ENCODE data around the gene IGFALS.

Gene IGFALS

DNA sequence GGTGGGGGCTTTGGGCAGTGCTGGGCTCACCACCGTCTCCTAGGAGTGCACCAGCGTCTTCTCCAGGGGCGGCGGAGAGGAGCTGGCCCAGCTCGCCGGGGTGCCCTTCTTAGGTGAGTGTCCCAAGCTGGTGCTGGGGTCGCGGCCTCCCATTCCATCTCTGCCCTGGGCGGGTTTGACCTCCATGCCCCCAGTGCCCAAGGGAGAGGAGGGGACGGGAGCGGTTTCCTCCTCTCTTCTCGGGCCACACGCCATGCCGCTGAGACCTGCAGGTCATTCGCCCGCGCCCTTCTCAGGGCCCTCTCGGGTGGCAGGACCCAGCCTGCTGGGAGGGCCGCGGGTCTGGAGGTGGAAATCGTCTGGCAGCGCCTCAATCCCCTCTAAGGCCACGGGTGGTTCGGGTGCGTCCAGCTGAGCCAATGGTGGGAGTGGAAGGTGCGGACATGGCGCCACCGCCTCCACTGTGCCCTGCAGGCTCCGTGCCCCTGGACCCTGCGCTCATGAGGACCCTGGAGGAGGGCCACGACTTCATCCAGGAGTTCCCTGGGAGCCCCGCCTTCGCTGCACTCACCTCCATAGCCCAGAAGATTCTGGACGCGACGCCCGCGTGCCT, 5.3 kb downstream of the IGFALS start:
- no peak for DNase-seq

DNA sequence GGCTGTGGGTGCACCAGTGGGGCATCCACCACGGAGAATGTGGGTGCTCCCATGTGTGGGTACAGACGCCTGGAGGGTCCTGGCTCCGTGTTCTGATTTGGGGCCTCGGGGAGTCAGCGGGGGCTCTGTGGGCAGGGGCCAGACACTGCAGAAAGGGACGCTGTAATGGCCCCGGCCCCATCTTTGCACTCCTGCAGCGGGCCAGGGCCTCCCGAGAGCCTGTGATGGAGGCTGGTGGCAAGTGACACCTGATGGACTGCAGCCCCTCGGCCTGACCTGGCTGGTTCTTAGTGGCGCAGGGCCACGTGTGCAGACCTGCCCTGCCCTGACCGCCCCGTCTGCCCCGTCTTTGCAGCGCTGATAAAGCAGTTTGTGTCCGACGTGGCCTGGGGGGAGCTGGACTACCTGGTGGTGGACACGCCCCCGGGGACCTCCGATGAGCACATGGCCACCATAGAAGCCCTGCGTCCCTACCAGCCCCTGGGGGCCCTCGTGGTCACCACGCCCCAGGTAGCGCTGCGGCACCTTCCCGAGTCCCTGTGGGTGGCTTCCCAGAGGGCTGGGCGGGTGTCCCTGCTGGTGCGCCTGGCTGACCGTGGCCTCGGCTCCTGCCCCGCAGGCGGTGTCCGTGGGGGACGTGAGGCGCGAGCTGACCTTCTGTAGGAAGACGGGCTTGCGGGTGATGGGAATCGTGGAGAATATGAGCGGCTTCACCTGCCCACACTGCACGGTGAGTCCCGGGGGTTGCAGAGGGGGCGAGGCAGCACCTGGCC, 6.0 kb downstream of the IGFALS start:
- DNase-seq: no peak

DNA sequence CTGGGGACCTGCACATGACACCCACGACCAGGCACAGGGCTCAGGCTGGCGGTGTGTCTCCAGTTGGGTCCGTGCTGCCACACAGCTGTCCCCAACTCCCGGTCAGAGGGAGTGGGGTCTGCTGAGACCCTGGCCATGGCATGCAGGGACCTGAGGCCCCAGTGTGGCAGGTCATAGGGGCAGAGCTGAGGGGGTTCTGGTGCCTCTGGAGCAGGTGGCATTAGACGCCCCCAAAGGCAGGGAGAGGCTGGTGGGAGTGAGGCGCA, 6.5 kb downstream of the IGFALS start:
- DNase-seq: no peak

DNA sequence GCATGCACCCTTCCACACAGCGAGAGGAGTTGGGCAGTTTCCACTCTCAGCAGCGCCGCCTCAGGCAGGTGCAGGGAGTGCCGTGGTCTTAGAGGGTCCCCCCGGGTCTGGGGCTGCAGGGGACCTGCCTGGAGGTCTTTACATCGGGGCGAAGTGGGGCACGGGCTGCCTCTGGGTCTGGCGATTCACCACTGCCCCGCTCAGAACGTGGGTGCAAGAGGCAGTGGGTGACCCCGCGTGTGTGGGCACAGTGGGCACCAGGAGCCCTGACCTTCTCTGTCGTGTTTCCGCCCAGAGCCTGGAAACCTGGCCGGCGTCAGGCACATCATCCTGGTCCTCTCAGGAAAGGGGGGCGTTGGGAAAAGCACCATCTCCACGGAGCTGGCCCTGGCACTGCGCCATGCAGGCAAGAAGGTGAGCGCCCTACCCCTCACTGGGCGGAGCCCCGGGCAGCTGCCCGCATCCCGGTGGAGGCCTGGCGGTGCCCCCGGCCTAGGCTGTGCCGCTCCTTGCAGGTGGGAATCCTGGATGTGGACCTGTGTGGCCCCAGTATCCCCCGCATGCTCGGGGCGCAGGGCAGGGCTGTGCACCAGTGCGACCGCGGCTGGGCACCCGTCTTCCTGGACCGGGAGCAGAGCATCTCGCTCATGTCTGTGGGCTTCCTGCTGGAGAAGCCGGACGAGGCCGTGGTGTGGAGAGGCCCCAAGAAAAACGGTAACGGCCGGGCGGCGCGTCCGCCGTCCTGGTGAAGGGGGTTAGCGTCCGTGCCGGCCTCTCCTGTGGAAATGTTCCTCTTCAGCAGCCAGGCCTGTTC, 7.1 kb downstream of the IGFALS start:
- DNase-seq: no peak

DNA sequence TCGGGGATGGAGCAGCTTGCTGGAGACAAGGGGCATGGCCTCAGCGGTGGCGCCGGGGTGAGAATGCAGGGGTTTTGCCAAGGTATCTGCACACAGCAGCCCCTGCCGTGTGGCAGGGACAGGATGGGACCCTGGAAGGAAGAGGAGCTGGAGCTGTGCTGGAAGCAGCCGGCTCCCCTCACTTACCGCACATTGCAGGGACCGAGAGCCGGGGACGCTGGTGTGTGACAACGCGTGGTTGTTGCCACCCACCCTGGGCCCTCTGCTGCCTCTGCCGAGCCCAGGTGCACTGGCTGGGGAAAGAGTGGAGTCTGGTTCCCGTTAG, 7.7 kb downstream of the IGFALS start:
- DNase-seq: no peak

DNA sequence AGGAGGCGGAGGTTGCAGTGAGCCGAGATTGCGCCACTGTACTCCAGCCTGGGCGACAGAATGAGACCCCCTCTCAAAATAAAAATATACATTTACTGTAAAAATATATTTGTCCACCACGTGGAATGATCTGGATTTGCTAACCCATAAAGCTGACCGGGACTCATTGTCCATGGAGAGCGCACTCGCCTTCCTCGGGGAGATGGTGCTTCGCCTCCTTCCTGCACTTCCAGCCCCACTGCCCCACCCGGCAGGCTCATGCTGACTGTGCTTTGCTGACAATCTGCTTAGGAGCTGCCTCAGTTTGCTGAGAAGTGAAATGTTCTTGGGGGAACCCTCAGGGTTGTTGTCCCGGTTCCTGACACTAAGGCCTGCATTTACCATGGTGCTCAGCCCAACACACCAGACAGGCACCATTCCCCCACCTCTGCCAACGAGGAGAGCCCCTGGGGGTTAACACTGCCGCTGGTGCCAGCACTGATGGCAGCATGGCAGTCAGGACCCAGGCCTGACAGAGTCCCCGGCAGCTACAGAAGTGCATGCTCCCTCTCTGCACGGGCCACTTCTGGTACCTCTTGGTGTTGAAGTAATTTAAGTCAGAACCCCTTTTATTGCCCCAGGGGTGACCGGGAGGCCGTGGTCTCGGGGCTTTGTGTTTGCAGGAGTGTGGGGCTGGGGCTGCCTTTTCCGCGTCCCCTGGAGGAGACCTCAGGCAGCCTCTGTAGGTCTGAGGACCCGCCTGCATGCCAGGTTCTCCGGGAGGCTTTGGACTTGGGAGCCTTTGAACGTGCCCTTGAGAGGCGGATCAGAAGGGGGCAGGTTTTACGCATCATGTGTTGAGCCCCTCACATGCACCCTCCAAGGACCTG, 8.3 kb downstream of the IGFALS start:
- DNase-seq: no peak

DNA sequence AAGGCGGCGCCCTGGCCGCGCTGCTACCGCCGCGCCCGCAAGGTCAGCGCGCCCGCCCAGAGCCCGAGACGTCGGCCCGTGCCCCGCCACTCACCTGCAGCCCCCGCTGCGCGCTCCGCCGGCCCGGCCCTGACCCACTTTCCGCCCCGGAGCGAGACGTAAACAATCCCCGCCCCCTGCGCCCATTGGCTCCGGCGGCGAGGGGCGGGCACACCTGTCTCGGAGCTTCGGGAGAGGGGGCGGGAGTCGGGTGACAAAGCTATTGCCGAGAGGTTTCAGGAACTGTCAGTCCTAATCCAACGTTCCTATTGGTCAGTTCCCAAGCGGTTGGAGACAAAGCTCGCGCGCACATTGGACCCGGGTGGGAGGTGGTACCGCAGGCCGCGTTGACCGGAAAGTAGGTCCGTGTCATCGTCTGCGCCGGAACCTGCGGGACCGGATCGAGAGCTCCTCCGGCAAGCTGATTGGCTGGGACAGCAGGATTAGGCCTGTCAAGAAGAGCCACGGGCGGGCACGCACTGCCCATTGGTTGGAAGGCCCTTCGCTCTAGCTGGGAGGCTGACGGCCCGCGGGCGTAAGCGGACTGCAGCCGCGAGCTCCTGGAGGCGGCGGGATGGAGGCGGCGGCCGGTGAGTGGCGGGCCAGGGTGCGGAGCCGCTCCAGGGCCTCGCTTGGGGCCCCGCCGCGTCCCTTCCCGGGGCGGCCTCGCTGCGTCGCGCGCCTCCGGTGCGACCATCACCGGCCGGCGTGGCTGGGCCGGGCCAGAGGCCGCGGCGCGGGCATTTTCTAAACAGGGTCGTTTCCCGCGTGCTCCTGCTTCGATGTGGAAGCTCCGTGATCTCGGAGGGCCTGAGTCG, 10.9 kb downstream of the IGFALS start, which contains the start of the genes NUBP2 and SPSB3:
Gene NUBP2 (plus strand): TSS at position 553 of the 857 bp plus-strand sequence. CDS start 61 bp downstream, at position 614.
Gene SPSB3 (minus strand): TSS at position 164 of the 857 bp plus-strand sequence. CDS start 1,088 bp downstream, outside the sequence.
- DNase-seq: peak; percentile 100

DNA sequence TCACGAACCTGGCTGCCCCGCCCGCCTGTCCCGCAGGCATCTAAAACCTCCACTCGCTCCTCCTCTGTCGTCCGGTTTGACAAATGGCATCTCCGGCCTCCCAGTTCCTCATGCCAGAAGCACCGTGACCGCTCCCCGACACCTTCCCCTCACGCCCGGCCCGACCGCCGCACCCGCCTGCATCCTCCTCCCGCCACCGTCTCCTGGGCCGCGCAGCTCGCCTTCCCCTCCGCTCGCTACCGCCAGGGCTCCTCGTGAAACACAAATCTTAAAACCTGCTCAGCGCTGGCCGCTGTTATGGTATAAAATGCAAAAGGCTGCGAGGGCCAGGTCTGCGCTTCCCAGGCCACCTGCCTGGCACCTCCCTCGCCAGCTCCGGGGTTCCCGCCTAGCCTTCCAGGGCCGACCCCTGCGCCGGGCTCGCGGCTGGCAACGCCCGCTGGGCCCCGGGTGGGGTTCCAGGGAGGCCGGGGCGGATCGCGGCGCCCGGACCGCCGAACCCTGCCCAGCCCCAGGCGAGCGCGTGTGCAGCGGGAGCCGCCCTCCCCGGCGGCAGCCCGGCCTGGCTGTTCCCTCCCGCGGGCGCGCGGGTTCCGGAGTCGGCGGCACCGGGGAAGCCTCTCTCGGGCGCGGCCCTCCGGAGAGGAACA, 11.6 kb downstream of the IGFALS start:
- DNase-seq: no peak

DNA sequence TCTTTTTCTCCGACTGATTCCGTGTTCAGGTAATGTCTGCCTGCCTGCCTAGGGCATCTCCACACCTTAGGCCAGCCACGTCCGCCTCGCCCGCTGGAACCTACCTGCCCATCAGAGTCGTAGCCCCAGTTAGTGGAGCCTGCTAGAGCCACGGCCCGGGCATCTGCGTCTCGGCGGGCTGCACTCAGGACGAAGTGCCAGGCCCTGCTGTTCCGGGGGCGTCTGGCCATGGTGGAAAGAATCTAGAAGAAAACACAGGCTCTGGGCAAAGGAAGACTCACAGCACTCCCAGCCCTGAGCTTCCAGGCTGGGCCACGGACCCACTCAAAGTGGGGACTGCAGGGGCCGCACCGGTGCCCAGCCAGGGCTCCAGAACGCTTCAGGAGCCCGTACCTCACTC, 12.3 kb downstream of the IGFALS start:
- DNase-seq: no peak

DNA sequence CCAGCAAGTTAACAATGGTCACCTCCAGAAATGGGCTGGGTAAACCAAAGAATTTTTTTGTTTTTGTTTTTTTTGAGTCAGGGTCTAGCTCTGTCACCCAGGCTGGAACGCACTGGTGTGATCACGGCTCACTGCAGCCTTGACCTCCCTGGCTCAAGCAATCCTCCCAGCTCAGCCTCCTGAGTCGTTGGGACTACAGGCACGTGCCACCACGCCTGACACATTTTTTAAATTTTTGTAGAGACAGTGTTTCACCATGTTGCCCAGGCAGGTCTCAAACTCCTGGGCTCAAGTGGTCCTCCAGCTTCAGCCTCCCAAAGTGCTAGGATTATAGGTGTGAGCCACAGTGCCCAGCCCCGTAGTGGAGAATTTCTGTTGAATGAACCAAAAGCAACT, 12.8 kb downstream of the IGFALS start:
- no peak for DNase-seq

DNA sequence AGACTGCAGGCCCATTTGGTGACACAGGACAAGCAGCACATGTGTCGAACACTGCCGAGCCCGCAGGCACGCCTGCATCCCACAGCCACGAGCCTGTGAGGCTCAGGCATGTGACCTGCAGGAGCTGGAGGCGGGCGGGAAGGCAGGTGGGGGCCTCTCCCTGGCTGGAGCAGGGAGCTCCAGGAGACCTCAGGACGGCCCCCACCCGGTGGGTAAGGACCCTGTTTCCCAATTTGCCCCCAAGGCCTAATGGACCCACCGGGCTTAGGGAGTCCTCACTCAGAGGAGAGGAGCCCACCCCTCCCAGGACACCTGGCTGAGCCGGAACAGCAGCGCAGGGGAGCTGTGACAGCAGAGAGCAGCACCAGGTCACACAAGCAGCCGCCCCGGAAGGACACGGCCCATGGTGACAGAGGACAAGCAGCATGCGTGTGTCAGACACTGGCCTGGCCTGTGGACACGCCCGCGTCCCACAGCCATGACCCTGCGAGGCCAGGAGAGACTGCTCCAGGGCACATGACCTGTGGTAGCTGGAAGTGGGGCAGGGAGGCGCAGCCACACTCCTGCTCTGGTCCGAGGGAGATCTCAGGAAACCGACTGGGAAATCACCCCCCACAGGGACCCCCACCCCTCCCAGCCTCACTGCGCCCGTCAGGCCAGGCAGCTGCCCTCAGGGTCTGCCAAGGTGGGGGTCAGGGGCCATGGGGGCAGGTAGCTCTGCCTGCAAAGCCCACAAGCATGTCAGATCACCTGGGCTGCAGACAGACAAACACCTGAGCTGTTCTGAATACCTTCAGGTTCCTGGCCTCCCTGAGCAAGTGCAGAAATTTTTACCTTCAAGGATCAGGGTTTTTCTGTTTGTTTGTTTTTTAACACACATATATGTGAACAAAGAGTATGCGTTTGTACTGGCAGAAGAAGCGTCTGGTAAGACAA, 13.5 kb downstream of the IGFALS start:
- DNase-seq: no peak

DNA sequence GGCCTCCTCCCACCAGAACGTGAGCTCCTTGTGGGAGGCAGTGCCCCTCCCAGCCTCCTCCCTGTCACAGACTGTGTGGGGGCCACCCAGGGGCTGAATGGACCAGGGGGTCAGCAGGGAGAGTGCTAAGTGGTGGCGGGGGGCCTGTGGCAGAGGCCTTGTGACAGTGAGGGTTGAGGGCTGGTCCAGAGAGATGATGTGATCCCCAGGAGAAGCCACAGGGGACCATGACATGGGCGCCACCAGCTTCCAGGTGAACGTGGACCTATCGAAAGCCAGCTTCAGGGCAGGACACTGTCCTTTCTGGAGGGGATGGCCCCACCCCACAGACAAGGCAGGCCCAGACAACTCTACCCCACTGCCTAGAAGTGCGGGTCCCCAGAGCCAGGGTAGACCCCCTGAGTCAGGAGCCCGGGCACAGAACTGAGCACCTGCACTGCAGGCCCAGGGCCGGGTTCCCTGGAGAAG, 14.2 kb downstream of the IGFALS start:
- no peak for DNase-seq

DNA sequence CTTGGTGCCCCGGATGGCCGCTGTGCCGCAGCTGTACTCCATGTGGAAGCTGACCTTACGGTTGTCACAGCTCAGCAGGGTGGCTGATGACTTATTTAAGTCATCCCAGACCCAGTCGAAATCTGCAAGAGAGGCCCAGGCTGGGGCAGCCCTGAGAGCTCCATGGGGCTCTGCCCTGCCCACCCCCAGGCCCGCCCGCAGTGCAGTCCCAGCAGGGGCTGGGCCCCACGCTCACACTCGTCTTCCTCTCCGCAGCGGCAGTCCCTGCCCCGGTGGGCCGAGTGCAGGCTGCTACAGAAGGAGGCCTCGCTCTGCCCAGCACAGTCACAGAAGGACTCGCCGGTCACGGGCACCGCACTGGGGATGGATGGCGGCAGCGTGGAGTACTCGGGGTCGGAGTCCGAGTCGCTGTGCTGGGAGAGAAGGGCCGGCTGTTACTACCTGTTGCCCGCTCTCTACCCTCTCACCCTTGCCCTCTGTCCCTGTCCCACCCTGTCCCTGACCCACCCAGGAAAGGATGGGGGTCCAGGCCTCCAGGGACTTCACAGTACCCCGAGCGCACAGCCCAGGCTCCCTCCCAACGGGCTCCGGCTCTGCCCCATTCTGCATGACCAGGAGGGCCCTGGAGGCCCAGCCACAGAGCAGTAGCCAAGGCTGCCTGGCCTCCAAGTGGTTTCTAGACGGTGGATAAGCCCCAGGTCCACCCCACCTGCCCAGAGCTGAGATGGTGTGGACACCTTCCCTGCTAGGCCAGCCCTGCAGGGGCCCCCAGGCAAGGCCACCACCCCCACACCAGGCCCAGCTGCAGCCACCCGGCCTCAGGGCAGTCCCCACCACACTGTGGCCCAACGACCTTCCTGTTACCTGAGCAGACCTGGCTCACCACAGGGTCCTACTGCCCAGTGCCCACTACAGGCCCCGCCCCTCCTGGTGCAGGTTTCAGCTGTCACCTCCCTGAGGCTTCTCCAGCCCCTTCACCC, 15.0 kb downstream of the IGFALS start:
- DNase-seq: no peak

DNA sequence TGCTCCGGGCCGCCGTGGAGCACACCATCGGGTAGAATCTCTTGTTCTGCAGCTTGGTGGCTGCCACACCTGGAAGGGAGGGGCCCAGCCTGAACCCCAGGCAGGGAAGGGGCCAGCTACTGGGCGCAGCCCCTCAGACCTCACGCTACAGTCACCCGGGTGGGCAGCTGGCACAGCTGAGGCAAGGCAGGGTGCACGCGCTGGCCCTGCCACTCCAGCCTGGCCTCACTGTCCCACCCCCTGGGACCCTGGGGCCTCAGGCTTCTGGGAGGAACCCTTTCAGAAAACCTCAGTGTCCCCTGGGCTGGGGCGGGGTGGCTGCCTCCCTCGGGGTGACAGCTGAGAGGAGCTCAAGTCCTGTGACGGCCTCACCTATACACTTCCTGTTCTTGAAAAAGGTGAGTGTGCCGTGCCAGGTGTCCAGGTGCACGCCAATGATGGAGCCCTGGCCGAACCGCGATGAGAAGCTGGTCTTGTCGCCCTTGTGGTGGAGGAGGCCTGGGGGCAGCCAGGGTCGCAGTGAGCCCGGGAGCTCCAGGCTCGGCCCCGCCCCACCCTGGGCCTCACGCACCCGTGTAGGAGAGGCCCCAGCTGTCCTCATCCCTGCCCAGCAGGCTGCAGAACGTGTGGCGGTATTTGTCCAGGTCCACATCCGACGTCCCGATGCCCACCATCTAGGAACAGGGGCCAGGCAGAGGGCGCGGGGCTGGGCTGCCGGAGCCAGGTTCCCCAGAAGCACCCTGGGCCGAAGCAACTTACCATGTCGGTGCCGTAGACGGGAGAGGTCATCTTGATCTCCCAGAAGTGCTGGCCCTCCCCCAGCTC, 15.9 kb downstream of the IGFALS start:
- no peak for DNase-seq

DNA sequence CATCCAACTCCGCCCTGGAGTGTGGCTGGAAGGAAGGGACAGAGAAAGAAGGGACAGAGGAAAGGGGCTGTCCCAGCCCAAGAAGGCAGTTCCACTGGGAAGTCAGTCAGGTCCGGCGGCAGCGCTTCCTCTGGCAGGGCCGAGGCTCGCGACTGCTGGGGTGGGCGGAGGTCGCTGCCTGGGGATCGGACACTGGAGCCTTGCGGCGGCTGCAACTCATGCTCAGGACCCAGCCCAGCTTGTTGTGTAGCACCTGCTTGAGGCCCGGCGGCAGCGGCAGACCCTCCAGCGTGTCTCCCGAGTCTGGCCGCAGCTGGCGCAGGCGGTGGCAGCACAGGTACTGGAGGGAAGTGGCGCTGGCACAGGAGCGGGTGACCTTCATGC, 16.5 kb downstream of the IGFALS start:
- DNase-seq: no peak

DNA sequence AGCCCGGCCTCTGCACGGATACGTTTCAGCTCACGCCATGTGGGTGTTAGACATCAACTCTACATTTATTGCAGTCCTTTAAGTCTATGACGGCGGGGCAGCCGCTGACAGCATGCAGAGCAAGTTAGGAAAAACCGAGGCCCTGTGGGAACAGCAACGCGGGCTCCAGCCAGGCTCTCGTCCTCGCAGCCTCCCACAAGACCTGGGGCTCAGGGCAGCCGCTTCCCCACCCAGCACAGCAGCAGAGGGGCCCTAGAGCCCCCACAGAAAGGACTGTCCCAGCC, 16.9 kb downstream of the IGFALS start:
- no peak for DNase-seq

DNA sequence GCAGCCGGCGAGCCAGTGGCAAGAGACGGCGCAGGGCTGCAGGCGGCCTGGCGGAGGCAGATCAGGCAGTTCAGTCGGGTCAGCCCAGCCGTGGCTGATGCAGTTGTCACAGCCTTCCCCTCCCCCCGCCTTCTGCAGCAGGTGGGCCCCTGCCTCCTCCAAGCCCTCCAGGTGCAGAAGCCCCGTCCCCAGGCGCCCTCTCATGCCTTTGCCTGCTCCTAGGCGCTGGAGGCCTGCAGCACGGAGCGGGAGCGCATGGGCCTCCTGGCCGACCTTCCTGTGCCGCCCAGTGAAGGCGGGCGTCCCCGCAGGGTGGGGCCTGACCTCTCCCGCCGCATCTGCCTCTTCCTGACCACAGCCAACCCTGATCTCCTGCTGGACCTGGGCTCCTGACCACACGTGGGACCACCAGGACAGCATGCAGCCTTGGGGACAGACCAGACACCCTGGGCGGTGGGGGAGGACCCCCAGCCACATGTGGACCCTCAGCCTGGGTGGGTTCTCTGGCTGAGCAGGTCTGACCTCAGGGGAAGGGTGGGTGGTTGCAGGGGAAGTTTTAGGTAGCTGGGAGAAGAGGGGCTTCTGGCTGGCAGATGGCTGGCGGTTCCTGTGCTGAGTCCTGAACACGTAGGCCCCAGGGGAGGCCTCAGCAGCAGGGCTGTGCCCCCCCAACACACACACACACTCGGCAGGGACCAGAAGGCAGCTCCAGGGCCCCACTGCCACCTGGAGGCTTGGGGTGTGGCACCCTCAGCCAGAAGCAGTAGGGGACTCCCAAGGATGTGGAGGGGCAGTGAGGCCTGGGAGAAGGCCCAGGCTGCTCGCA, 17.4 kb downstream of the IGFALS start:
- DNase-seq: no peak
